ENCODE measurements around the gene DYNC2H1.
"Not testable (repeated sequence)": the region's sequence is repeated elsewhere in the genome, so short reads cannot be mapped to it uniquely, and the experiment has no call there.

The DYNC2H1 gene

DNA sequence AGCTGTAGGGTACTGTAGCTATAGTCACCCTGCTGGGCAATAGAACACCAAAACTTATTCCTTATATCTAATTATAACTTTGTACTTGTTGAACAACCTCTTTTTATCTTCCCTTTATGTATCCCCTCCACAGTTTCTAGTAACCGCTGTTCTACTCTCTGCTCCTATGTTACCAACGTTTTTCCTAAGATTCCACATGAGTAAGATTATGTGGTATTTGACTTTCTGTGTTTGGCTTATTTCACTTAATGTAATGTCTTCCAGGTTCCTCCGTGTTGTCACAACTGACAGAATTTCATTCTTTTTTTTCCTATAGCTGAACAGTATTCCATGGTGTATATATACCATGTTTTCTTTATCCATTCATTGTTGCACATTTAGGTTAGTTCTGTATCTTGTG is 258.4 kb downstream of the DYNC2H1 start:
- DNase-seq (ENCODE audit: low read depth, low spot score) = no peak

GRCh38 chr11:103368145-103368544 is 258.9 kb downstream of the DYNC2H1 start:
- no peak for DNase-seq (ENCODE audit: low read depth, low spot score)

- DNase-seq (ENCODE audit: low read depth, low spot score) = no peak
Observed at GRCh38 chr11:103370076-103370475, 260.9 kb downstream of the DYNC2H1 start.

DNA sequence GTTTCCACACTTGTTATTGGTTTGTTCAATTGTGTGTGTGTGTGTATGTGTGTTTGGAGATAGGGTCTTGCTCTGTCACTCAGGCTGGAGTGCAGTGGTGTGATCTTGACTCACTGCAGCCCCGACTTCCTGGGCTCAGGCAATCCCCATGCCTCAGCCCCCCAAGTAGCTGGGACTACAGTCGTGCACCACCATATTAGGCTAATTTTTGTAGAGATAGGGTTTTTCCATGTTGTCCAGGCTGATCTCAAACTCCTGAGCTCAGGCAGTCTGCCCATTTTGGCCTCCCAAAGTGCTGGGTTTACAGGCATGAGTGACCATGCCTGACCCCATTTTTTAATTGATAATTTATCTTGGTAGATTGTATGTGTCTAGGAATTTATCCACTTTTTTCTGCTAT is 263.7 kb downstream of the DYNC2H1 start:
- no peak for DNase-seq (ENCODE audit: low read depth, low spot score)

DNA sequence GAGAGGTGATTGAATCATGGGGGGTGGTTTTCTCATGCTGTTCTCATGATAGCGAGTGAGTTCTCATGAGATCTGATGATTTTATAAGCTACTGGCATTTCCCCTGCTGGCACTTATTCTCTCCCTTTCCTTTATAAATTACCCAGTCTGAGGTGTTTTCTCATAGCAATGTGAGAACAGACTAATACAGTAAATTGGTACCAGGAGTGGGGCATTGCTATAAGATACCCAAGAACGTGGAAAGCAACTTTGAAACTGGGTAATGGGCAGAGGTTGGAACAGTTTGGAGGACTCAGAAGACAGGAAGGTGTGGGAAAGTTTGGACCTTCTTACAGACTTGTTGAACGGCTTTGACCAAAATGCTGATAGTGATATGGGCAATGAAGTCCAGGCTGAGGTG is 265.0 kb downstream of the DYNC2H1 start:
- not testable (repeated sequence) for DNase-seq (ENCODE audit: low read depth, low spot score)

DNA sequence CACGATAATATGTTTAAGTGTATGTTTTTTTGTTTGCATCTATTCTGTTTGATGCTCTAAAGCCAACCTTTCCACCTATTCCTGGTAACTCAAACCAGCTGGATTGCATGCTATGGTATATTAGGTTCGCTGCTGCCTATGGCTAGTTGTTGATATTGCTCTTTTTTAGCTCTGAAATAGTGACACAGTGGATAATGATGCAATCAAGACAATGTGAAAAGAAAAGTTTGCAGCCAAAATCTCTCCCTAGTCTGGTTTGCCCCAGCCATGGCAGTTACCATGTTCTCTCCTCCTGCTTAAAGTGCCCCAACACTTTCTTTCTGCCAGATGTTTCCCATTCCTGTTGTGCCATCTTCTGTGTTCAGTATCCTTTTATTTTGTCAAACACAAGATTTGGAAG is 269.7 kb downstream of the DYNC2H1 start:
- DNase-seq (ENCODE audit: low read depth, low spot score) = no peak

GRCh38 chr11:103380031-103380430 is 270.8 kb downstream of the DYNC2H1 start:
- no peak for DNase-seq (ENCODE audit: low read depth, low spot score)

- DNase-seq (ENCODE audit: low read depth, low spot score) = no peak
Observed at GRCh38 chr11:103384652-103385051, 275.4 kb downstream of the DYNC2H1 start.

DNA sequence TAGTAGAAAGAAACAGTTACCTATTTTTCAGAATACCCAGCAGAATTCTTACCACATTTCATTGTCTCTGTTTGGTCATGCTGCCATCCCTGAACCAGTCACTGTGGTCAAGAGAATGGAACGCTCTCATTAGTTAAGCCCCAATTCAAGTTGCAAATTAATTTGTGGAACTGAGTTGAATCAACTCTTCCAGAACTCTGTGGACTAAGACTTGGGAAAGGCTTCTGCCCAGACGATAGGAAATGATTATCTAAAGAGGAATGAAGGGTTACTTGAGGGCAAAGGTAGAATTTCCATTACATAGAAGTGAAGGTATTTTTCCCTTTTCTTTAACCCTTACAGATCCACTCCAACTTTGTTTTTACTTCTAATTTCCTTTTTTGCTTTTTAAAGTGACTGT is 286.4 kb downstream of the DYNC2H1 start:
- no peak for DNase-seq (ENCODE audit: low read depth, low spot score)

DNA sequence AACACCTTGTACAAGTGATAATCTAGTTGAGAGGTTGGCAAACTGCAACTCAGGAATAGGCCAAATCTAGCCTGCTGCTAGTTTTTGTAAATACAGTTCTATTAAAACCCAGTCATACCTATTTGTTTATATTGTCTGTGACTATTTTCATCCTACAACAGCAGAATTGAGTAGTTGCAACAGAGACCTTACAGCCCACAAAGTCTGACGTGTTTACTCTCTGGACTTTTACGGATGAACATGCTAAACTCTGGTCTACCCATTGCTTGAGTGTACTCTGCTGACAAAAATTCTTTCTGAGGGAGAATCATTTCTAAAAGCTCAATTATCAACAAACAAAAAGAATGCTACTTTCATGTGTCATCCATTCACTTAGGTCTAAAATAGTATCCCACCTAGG is 287.0 kb downstream of the DYNC2H1 start:
- DNase-seq (ENCODE audit: low read depth, low spot score) = no peak

DNA sequence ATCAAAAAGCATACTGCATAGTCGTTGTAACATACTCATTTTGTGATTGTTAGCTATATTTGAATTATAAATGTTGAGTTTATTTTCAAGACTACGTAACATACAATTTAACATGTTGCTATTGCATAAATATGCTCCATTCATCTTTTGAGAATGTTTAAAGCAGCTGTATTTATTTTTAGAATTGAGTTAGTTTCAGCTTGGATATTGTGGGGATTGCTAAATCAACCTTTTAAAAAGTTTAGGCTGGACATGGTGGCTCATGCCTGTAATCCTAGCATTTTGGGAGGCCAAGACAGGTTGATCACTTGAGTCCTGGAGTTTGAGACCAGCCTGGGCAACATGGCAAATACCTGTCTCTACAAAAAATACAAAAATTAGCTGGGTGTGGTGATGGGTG is 288.1 kb downstream of the DYNC2H1 start:
- DNase-seq (ENCODE audit: low read depth, low spot score) = no peak

GRCh38 chr11:103398829-103399228 is 289.6 kb downstream of the DYNC2H1 start:
- no peak for DNase-seq (ENCODE audit: low read depth, low spot score)

- DNase-seq (ENCODE audit: low read depth, low spot score) = no peak
Observed at GRCh38 chr11:103406357-103406756, 297.1 kb downstream of the DYNC2H1 start.

DNA sequence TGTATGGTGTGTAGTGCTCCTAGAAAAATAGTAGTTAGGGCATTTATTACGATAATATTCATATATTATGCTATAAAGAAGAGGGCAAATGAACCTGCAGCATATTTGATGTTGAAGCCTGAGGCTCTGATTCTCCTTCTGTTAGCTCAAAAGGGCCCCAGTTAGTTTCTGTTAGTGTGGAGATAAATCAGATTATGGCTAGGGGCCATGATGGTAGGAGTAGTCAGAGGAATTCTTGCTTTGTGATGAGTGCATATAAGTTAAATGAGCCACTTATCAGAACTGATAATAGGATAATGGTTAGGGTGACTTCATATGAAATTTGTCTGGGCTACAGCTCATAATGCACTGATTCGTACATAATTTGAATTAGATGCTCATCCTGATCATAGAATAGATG is 298.4 kb downstream of the DYNC2H1 start:
- DNase-seq (ENCODE audit: low read depth, low spot score) = no peak

DNA sequence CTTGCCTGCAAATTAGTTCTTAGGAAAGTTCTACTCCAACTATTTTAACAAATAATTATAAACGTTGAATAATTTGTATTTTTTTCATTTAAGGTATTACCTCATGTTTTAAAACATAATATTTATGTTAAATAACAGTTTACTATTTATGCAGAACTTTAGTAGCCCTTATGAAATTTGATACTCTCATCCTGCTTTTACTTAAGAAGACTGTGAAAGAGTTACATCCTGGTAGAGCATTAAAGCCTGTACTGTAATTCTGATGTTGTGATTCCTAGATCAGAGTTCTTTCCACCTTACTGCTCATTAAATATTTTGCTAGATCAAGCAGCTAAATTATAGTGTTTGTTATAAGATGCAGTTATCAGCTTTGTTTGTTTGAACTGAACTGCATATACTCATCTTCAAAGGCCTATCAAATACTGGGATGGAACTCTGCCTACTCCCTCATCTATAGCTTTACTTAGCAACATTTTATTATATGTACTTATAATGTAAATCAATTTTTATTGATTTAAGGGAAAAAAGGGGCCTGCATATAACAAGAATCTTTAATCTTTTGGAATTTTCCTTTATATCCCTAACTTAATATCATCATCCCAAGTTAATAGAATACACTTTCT is 304.2 kb downstream of the DYNC2H1 start:
- no peak for DNase-seq (ENCODE audit: low read depth, low spot score)

GRCh38 chr11:103418014-103418413 is 308.8 kb downstream of the DYNC2H1 start:
- no peak for DNase-seq (ENCODE audit: low read depth, low spot score)

- no peak for DNase-seq (ENCODE audit: low read depth, low spot score)
Observed at GRCh38 chr11:103420593-103420992, 311.4 kb downstream of the DYNC2H1 start.

GRCh38 chr11:103433386-103434072 is 324.3 kb downstream of the DYNC2H1 start:
- no peak for DNase-seq (ENCODE audit: low read depth, low spot score)

GRCh38 chr11:103434073-103434411 is 324.8 kb downstream of the DYNC2H1 start:
- no peak for DNase-seq (ENCODE audit: low read depth, low spot score)

DNA sequence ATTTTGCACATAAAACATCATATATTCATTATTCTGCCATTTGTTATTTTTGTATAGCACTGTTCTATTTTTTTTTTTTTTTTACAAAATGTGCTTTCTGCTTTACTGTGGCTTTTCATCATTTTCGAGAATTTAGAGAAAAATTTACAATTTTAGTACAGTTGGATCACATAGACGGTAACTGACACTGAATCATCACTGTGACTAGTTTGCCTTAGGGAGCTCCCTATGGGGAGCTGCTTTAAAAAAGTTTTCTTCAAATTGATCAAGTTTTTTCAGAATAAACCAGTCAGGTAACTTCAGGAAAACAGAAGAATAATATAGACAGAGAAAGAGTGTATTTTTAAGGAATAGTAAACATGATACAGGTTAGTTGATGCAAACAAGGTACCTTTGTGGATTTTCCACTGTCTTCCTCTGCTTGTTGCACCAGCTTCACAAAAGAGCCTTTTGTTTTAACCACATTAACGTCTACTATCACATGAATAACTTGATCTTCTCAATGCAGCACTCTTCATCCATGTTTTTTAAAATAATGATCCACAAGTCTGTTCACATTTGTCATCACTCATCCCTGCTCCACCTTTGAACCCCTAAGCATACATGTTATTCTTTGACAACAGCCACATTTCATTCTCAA is 327.0 kb downstream of the DYNC2H1 start:
- DNase-seq (ENCODE audit: low read depth, low spot score) = no peak

DNA sequence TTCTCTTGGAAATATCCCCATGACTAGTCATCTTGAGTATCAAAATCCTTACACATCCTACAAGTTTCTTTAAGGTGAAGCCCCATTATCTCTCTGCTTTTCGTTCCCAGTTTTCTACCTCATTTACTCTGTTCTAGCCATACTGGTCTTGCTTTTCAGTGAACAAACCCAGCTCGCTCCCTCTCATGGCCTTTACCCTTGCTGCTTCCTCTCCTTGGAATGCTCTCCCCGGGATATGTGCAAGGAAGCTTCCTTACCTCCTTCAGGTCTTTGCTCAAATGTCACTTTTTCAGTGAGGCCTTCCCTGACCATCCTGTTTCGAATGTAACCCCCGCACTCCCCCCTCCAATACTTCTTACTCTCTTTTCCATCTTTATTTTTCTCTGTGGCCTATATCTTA is 331.8 kb downstream of the DYNC2H1 start:
- no peak for DNase-seq (ENCODE audit: low read depth, low spot score)

DNA sequence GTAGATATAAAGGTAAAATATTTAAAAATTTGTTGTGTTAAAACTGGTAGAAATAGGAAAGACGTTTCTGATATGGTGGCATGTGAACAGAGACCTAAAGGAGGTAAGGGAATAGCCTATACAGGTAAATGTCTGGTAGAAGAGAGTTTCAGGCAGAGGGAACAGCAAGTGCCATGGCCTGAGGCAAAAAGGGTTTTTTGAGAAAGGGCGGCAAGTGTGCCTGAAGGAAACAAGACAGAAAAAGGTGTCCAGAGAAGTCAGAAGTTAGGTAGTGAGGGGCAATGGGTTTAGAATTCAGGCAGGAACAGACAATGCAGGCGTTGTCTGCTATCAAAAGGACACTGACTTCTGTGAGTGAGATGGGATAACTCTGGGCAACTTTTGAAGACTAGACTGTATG is 339.7 kb downstream of the DYNC2H1 start:
- DNase-seq (ENCODE audit: low read depth, low spot score) = no peak

DNA sequence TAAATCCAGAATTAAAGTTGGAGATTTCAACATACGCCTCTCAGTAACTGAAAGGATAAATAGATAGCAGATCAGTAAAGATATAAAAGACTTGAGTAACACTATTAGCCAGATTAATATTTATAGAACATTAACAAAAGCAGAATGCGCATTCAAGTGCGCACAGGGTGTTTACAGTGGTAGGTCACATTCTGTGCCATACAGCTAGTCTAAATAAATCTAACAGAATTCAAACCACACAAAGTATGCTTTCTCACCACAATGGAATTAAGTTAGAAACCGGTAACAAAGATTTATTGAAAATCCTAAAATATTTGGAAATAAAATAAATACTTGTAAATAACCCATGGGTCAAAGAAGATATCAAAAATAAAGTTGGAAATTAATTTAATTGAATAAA is 341.0 kb downstream of the DYNC2H1 start:
- DNase-seq (ENCODE audit: low read depth, low spot score) = no peak
